Stimulated activated CD4-positive, alpha-beta T cell treated with anti-CD3 and anti-CD28 coated beads, TNF-alpha, amount 100 ng/mL, for 48 hours (primary cell): ENCODE measurements around the gene HDAC4.
"Not testable (repeated sequence)": the region's sequence is repeated elsewhere in the genome, so short reads cannot be mapped to it uniquely, and the experiment has no call there.

Source experiments
- DNase-seq, 3 donors: peaks; one replicate each; pipeline ENCODE4 v3.0.0-alpha.2; 2020; ENCODE audit warnings: low read depth in 3 of 3

Gene HDAC4

GRCh38 chr2:239190361-239190760 lies 210.5 kb downstream of the HDAC4 start:
- DNase-seq: no peak

GRCh38 chr2:239189711-239190131 lies 211.1 kb downstream of the HDAC4 start:
- DNase-seq: no peak

GRCh38 chr2:239188536-239188935 lies 212.3 kb downstream of the HDAC4 start:
- no peak for DNase-seq

GRCh38 chr2:239187464-239188253 lies 213.2 kb downstream of the HDAC4 start:
- no peak for DNase-seq

- DNase-seq: no peak
These were observed 214.1 kb downstream of the HDAC4 start for GRCh38 chr2:239186516-239187357.

- no peak for DNase-seq
These were observed 215.6 kb downstream of the HDAC4 start for GRCh38 chr2:239184968-239185903.

- no peak for DNase-seq
These were observed 216.6 kb downstream of the HDAC4 start for GRCh38 chr2:239184179-239184578.

GRCh38 chr2:239182981-239183791 lies 217.6 kb downstream of the HDAC4 start:
- no peak for DNase-seq

- DNase-seq: no peak
These were observed 218.8 kb downstream of the HDAC4 start for GRCh38 chr2:239181903-239182581.

GRCh38 chr2:239181074-239181902 lies 219.5 kb downstream of the HDAC4 start:
- no peak for DNase-seq

GRCh38 chr2:239180526-239181073 lies 220.2 kb downstream of the HDAC4 start:
- no peak for DNase-seq

- DNase-seq: no peak
These were observed 220.9 kb downstream of the HDAC4 start for GRCh38 chr2:239179851-239180371.

- no peak for DNase-seq
These were observed 221.9 kb downstream of the HDAC4 start for GRCh38 chr2:239178954-239179353.

- DNase-seq: no peak
These were observed 222.3 kb downstream of the HDAC4 start for GRCh38 chr2:239178484-239178883.

GRCh38 chr2:239177908-239178307 lies 222.9 kb downstream of the HDAC4 start:
- no peak for DNase-seq

GRCh38 chr2:239177325-239177724 lies 223.5 kb downstream of the HDAC4 start:
- no peak for DNase-seq

- DNase-seq: not testable (repeated sequence)
These were observed 224.5 kb downstream of the HDAC4 start for GRCh38 chr2:239176138-239176803.

- DNase-seq: no peak
These were observed 225.6 kb downstream of the HDAC4 start for GRCh38 chr2:239175181-239175580.
